Measurements from ENCODE around the gene TBC1D3D. TPM values are rescaled to one million over a fixed set of nuclear protein-coding genes. Genes with fewer than 3 reads are reported as not detected.
"Not testable (repeated sequence)": the region's sequence is repeated elsewhere in the genome, so short reads cannot be mapped to it uniquely, and the experiment has no call there.

Gene TBC1D3D
- polyA plus RNA-seq (2013, experiment 1 of 2): not detected
- polyA plus RNA-seq (2013, experiment 2 of 2): 0.05 TPM

DNA sequence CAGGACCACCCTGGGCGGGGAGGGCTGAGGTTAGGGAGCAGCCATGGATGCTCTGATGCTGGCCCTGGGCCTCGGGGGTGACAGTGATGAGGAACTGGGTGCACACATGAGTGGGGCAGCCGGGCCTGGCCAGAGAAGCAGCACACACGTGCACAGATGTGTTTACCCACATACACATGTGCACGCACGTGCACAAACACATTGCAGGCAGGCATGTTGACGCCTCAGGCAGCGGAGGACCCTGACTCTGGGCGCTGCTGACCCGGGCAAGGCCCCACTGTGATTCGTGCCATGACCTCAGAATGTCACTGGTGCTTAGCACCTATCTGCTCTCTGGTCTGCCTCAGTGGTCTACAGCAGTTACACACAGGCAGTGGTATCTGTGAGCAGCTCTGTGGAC is at the start of gene TBC1D3D:
TSS of gene TBC1D3D (plus strand) at position 301 of the 400 bp plus-strand sequence. CDS start 1,585 bp downstream, outside the sequence.
- not testable (repeated sequence) for H3K14ac ChIP-seq (ENCODE audit: low read length in 2 of 2); H3K9me3 ChIP-seq (ENCODE audit: control insufficient read depth, low read length); H3K4me2 ChIP-seq (ENCODE audit: low read length, poor library complexity, severe bottlenecking); H2BK120ac ChIP-seq (ENCODE audit: low read depth, low read length); H3K27ac ChIP-seq (ENCODE audit: low read length, poor library complexity, severe bottlenecking); H2AK5ac ChIP-seq (ENCODE audit: low read length, severe bottlenecking); H3K18ac ChIP-seq (ENCODE audit: low read depth in 1 of 2, low read length in 2 of 2); H3K4me3 ChIP-seq (ENCODE audit: insufficient read depth in 1 of 2, low read depth in 1 of 2, low read length in 2 of 2); H2BK12ac ChIP-seq (ENCODE audit: low read length in 2 of 2); H2BK15ac ChIP-seq (ENCODE audit: low read depth, poor library complexity, severe bottlenecking); DNase-seq; H3K4ac ChIP-seq (ENCODE audit: low read depth in 1 of 2, low read length in 2 of 2); H3K27me3 ChIP-seq (ENCODE audit: control insufficient read depth in 1 of 2, insufficient read depth in 1 of 2, low read length in 2 of 2); H3K79me1 ChIP-seq (replicated peaks; ENCODE audit: low read length, poor library complexity, severe bottlenecking); H3K9ac ChIP-seq (ENCODE audit: low read length); H3K23ac ChIP-seq (ENCODE audit: low read length in 2 of 2); H3K36me3 ChIP-seq (ENCODE audit: control insufficient read depth in 1 of 2, insufficient read depth in 2 of 2, low read depth in 1 of 2, low read length in 2 of 2); H4K91ac ChIP-seq (ENCODE audit: low read length); H2AFZ ChIP-seq (ENCODE audit: low read depth, low read length); H4K8ac ChIP-seq (ENCODE audit: low read length); H3K4me1 ChIP-seq (ENCODE audit: control insufficient read depth, insufficient read depth, low read depth, low read length); H2BK5ac ChIP-seq (ENCODE audit: low read depth, low read length, poor library complexity, severe bottlenecking)
- no CpG with 5 or more reads among the region's 11 CpGs for WGBS

GRCh38 chr17:37988960-37989359 is 14.8 kb upstream of the TBC1D3D start, which contains the start of gene TBC1D3L:
TSS of gene TBC1D3L (minus strand) at chr17:37989060. CDS start at chr17:37987520, 1,540 bp downstream.
- H3K79me1 ChIP-seq (replicated peaks; ENCODE audit: low read length, poor library complexity, severe bottlenecking); H3K9me3 ChIP-seq (ENCODE audit: control insufficient read depth, low read length); H2AFZ ChIP-seq (ENCODE audit: low read depth, low read length); H2AK5ac ChIP-seq (ENCODE audit: low read length, severe bottlenecking); H3K4me1 ChIP-seq (ENCODE audit: control insufficient read depth, insufficient read depth, low read depth, low read length); H4K8ac ChIP-seq (ENCODE audit: low read length); H2BK120ac ChIP-seq (ENCODE audit: low read depth, low read length); DNase-seq; H3K27me3 ChIP-seq (ENCODE audit: control insufficient read depth in 1 of 2, insufficient read depth in 1 of 2, low read length in 2 of 2); H3K36me3 ChIP-seq (ENCODE audit: control insufficient read depth in 1 of 2, insufficient read depth in 2 of 2, low read depth in 1 of 2, low read length in 2 of 2); H3K4me3 ChIP-seq (ENCODE audit: insufficient read depth in 1 of 2, low read depth in 1 of 2, low read length in 2 of 2); H2BK12ac ChIP-seq (ENCODE audit: low read length in 2 of 2); H2BK5ac ChIP-seq (ENCODE audit: low read depth, low read length, poor library complexity, severe bottlenecking); H3K4me2 ChIP-seq (ENCODE audit: low read length, poor library complexity, severe bottlenecking); H3K14ac ChIP-seq (ENCODE audit: low read length in 2 of 2); H2BK15ac ChIP-seq (ENCODE audit: low read depth, poor library complexity, severe bottlenecking); H3K18ac ChIP-seq (ENCODE audit: low read depth in 1 of 2, low read length in 2 of 2); H3K4ac ChIP-seq (ENCODE audit: low read depth in 1 of 2, low read length in 2 of 2); H4K91ac ChIP-seq (ENCODE audit: low read length); H3K9ac ChIP-seq (ENCODE audit: low read length); H3K23ac ChIP-seq (ENCODE audit: low read length in 2 of 2); H3K27ac ChIP-seq (ENCODE audit: low read length, poor library complexity, severe bottlenecking): not testable (repeated sequence)
- no CpG with 5 or more reads among the region's 11 CpGs for WGBS
